Measurements from ENCODE around the gene EZR. TPM values are rescaled to one million over a fixed set of nuclear protein-coding genes. Genes with fewer than 3 reads are reported as not detected.
"Not testable (repeated sequence)": the region's sequence is repeated elsewhere in the genome, so short reads cannot be mapped to it uniquely, and the experiment has no call there.

The EZR gene
- total and polyA plus RNA-seq, 2 of the 13 experiments (the other 11 are each of a cell fraction or from before 2014, with no cell fraction given) = 34.7 to 60.3 TPM

- no peak for TF ChIP-seq SNAPC4 (CRISPR knock-in tag; IDR thresholded peaks at IDR 0.05)
- TF ChIP-seq ZNF367 (CRISPR knock-in tag; IDR thresholded peaks at IDR 0.05; ENCODE audit: borderline replicate concordance) = no peak
- no peak for TF ChIP-seq ZC3H13 (CRISPR knock-in tag; IDR thresholded peaks at IDR 0.05)
- no peak for TF ChIP-seq ZNF589 (CRISPR knock-in tag; conservative IDR thresholded peaks at IDR 0.05)
- TF ChIP-seq, protein P1, sequence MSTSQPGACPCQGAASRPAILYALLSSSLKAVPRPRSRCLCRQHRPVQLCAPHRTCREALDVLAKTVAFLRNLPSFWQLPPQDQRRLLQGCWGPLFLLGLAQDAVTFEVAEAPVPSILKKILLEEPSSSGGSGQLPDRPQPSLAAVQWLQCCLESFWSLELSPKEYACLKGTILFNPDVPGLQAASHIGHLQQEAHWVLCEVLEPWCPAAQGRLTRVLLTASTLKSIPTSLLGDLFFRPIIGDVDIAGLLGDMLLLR (CRISPR knock-in tag; IDR thresholded peaks at IDR 0.05) = no peak
- peak; percentile 98 for TF ChIP-seq RFXAP (CRISPR knock-in tag; IDR thresholded peaks at IDR 0.05; ENCODE audit: borderline replicate concordance)
- peak; percentile 10; the same call in 1 of the 2 replicates for TF ChIP-seq SALL1 (CRISPR knock-in tag; IDR thresholded peaks at IDR 0.05)
- TF ChIP-seq CHCHD3 (CRISPR knock-in tag; IDR thresholded peaks at IDR 0.05) = no peak
These were observed 6.1 kb upstream of the EZR start (continued) for GRCh38 chr6:158825038-158825950.

GRCh38 chr6:158823616-158824015, 4.4 kb upstream of the EZR start:
- intact Hi-C loops (cut with micrococcal nuclease; ENCODE audit: unreplicated experiment); H3K27me3 ChIP-seq (ENCODE audit: control insufficient read depth in 1 of 2, insufficient read depth in 2 of 2, low read length in 2 of 2); FAIRE-seq; H4K20me1 ChIP-seq (ENCODE audit: insufficient read depth, low read length); H3K9ac ChIP-seq (ENCODE audit: insufficient read depth, low read depth, low read length); H3K4me2 ChIP-seq (ENCODE audit: low read depth, low read length); POLR2A ChIA-PET; H3K79me2 ChIP-seq (ENCODE audit: insufficient read depth, low read length); H3K9me3 ChIP-seq (ENCODE audit: low read length); H2AFZ ChIP-seq (ENCODE audit: low read length); ATAC-seq; H3K36me3 ChIP-seq (replicated peaks in 1 of 2; ENCODE audit: control insufficient read depth in 1 of 2, insufficient read depth in 2 of 2, low read length in 2 of 2); CTCF ChIA-PET (ENCODE audit: low intra/inter-chr PET ratio, low total read pairs); H3K27ac ChIP-seq (ENCODE audit: extremely low read length, insufficient read depth, low read length); in situ Hi-C loops (cut with HindIII; ENCODE audit: extremely low pct_ligation_motif_present, low pct_unique_long_range_greater_than_20kb); BruUV-seq (replicated peaks); H3K4me3 ChIP-seq (replicated peaks in 1 of 3; ENCODE audit: insufficient read depth in 1 of 3, low read depth in 2 of 3, low read length in 3 of 3); DNase-seq (ENCODE audit: low spot score): not testable (repeated sequence)
- peaks cover 29% of the 10 kb centered on the region for H3K4me1 ChIP-seq (ENCODE audit: insufficient read depth, low read length)
- 83% methylated on average over 4 of the region's 4 CpGs for whole genome bisulfite sequencing (ENCODE audit: low lambda C conversion rate)
